Stimulated activated CD8-positive, alpha-beta memory T cell treated with anti-CD3 and anti-CD28 coated beads, Interleukin-2, amount 100 ng/mL, for 1 hour (primary cell): Measurements from ENCODE around the gene CDY1.
"Not testable (repeated sequence)": the region's sequence is repeated elsewhere in the genome, so short reads cannot be mapped to it uniquely, and the experiment has no call there.

Source experiments
- DNase-seq, 2 donors: peaks; one replicate each; pipeline ENCODE4 v3.0.0-alpha.2; 2020; ENCODE audit warnings: low read depth in 2 of 2

CDY1 gene, protein sequence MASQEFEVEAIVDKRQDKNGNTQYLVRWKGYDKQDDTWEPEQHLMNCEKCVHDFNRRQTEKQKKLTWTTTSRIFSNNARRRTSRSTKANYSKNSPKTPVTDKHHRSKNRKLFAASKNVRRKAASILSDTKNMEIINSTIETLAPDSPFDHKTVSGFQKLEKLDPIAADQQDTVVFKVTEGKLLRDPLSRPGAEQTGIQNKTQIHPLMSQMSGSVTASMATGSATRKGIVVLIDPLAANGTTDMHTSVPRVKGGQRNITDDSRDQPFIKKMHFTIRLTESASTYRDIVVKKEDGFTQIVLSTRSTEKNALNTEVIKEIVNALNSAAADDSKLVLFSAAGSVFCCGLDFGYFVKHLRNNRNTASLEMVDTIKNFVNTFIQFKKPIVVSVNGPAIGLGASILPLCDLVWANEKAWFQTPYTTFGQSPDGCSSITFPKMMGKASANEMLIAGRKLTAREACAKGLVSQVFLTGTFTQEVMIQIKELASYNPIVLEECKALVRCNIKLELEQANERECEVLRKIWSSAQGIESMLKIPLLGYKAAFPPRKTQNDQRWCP

GRCh38 chrY:25621817-25622216 is at the start of gene CDY1:
CDY1 (plus strand) TSS chrY:25622117; CDS start chrY:25622443, 326 bp downstream.
- DNase-seq: not testable (repeated sequence)

DNA sequence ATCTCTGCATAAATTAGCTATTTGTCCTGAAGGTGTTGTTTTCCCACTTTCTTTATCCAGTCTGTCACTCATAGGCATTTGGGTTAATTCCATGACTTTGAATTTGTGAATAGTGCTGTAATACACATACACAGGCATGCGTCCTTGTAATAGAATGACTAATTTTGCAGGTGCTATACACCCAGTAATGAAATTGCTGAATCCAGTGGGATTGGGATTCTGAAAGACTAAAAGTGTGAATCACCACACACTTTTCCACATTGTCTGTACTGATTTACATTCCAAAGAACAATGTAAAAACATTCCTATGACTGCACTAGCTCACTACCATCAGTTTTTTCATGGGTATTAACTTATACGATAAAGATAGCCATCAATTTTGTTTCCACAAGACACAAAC is 28.6 kb upstream of the CDY1 start:
- DNase-seq: not testable (repeated sequence)

- not testable (repeated sequence) for DNase-seq
Measured at GRCh38 chrY:25620209-25620608, 1.7 kb upstream of the CDY1 start.

DNA sequence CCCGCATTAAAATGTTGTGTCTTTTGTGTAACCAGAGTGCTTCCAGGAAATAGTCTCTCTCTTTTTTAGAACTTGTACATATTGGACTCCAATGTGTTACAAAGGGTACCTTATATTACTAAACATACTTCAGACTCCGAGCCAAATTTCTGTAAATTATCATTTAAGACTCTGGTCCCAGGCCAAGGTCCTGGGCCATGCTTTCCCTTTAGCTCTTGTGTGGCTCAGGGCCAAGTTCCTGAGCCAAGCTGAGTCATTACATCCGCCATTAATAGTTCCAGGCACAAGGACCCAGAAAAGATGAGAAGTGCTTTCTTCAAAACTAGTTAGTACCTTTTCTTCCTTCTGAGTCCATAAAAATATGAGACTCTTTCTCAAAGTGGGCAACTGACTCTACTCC is 4.6 kb downstream of the CDY1 start:
- DNase-seq: not testable (repeated sequence)

- DNase-seq: not testable (repeated sequence)
Measured at GRCh38 chrY:25630383-25631112, 8.6 kb downstream of the CDY1 start.

DNA sequence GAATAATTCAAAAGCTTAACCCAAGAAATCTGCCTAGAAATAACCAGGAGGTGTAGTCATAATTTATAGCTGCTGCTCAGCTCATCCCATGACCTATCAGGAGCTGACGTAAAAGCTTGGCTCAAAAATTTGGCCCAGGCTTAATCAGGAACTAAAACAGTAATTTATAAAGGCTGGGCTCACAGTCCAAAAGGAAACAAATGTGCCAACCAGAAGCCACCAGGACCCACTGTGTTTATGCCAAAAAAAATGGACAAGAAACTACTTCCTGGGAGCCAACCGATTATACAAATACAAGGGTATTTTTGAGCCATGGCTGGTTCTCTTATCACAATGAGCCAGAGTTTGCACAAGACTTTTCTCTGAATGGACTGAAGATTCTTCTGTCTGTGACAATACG is 17.9 kb downstream of the CDY1 start:
- not testable (repeated sequence) for DNase-seq

- not testable (repeated sequence) for DNase-seq
Measured at GRCh38 chrY:25643024-25643915, 21.4 kb downstream of the CDY1 start.
